Measurements from ENCODE around the gene SEMA3F.

Gene SEMA3F

DNA sequence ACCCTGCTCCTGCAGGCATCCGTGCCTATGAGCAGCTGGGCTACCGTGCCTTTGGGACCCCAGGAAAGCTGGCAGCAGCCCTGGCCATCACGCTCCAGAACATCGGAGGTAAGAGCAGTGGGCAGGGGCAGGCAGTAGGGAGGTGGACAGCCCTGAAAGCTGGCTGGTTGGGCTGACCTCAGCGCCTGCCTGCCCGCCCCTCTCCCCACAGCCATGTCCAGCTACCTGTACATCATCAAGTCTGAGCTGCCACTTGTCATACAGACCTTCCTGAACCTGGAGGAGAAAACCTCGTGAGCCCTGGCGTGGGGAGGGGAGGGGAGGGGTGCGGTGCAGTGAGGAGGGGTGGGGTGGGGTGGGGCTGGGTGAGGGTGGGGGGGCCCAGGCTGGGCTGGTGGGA, 60.4 kb downstream of the SEMA3F start:
- TF ChIP-seq, protein P1, sequence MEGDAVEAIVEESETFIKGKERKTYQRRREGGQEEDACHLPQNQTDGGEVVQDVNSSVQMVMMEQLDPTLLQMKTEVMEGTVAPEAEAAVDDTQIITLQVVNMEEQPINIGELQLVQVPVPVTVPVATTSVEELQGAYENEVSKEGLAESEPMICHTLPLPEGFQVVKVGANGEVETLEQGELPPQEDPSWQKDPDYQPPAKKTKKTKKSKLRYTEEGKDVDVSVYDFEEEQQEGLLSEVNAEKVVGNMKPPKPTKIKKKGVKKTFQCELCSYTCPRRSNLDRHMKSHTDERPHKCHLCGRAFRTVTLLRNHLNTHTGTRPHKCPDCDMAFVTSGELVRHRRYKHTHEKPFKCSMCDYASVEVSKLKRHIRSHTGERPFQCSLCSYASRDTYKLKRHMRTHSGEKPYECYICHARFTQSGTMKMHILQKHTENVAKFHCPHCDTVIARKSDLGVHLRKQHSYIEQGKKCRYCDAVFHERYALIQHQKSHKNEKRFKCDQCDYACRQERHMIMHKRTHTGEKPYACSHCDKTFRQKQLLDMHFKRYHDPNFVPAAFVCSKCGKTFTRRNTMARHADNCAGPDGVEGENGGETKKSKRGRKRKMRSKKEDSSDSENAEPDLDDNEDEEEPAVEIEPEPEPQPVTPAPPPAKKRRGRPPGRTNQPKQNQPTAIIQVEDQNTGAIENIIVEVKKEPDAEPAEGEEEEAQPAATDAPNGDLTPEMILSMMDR (IDR thresholded peaks at IDR 0.05; ENCODE audit: insufficient read depth, low read depth, low read length, missing control alignments), result no peak
- no peak for DNase-seq (ENCODE audit: low read depth)
- H3K4me3 ChIP-seq (ENCODE audit: low read length), result no peak overlapping the region

DNA sequence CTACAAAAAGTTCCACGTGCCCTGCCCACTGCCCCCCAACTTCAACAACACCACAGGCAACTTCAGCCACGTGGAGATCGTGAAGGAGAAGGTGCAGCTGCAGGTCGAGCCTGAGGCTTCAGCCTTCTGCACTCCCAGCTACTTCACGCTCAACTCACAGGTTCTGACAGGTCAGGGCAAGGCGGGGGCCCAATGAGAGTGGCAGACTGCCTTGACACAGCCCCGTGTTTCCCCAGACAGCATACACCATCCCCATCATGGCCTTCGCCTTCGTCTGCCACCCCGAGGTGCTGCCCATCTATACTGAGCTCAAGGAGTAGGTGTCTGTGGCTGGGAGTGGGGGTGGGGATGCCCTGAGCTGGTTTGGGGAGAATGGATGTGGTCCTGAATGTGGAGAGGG, 62.6 kb downstream of the SEMA3F start:
- DNase-seq (ENCODE audit: low read depth), result peak; percentile 68
- no peak overlapping the region for H3K4me3 ChIP-seq (ENCODE audit: low read length)
- TF ChIP-seq, protein P1 (IDR thresholded peaks at IDR 0.05; ENCODE audit: insufficient read depth, low read depth, low read length, missing control alignments), result no peak

DNA sequence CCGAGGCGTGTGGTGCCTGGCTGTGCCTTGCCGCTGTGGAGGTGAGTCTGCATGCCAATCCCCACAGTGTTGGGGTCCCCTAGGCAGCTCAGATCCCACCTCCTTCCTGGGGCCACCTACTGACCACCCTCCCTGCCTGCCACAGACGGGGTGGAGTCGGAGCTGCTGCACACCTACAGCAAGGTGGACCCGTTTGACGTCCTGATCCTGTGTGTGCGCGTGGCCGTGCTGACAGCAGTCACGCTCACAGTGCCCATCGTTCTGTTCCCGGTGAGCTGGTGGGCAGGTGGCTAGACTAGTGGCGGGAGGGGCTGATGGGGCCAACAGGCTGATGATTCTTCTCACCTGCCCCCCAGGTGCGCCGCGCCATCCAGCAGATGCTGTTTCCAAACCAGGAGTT, 63.3 kb downstream of the SEMA3F start:
- TF ChIP-seq, protein P1 (IDR thresholded peaks at IDR 0.05; ENCODE audit: insufficient read depth, low read depth, low read length, missing control alignments), result no peak
- H3K4me3 ChIP-seq (ENCODE audit: low read length), result no peak overlapping the region

DNA sequence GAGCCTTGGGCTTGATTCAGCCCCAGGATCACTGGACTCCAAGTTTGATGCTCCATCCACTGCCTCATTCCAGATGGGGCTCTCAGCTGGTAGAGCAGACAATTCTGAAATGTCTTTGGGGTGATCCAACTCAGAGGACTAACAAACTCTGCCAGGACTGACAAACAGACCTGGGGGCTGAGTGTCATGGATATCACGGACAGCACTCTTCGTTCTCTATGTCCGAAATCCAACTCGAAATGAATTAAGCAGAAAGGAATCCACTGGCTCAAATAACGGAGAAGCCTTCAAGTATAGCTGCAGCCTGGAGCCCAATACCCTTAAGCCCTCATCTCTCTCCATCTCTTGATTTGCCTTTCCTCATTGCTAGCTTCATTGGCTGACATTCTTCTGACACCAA, 64.2 kb downstream of the SEMA3F start:
- TF ChIP-seq, protein P1 (IDR thresholded peaks at IDR 0.05; ENCODE audit: insufficient read depth, low read depth, low read length, missing control alignments), result no peak
- H3K4me3 ChIP-seq (ENCODE audit: low read length), result no peak overlapping the region
- no peak for DNase-seq (ENCODE audit: low read depth)

More for the DNA sequence above, 63.3 kb downstream of the SEMA3F start:
- DNase-seq (ENCODE audit: low read depth), result no peak

DNA sequence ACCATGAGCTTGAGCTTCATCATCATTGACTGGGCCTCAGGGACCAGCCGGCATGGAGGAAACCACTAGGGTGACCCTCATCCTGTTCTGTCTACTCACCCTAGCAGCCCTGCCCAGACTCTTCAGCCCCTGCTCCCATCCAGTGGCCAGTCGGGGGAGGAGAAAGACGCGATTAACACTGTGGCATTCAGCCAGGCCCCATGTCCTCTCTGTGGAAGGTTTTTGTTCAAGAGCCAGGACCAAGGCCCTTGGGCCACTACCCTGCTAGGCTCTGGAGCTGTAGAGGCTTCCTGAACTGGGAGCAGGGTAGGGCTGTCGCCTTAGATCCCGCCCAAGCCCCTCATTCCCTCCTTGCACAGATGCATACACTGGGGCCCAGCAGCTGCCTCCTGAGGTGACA, 65.0 kb downstream of the SEMA3F start:
- no peak overlapping the region for H3K4me3 ChIP-seq (ENCODE audit: low read length)
- TF ChIP-seq, protein P1 (IDR thresholded peaks at IDR 0.05; ENCODE audit: insufficient read depth, low read depth, low read length, missing control alignments), result no peak
- DNase-seq (ENCODE audit: low read depth), result no peak

DNA sequence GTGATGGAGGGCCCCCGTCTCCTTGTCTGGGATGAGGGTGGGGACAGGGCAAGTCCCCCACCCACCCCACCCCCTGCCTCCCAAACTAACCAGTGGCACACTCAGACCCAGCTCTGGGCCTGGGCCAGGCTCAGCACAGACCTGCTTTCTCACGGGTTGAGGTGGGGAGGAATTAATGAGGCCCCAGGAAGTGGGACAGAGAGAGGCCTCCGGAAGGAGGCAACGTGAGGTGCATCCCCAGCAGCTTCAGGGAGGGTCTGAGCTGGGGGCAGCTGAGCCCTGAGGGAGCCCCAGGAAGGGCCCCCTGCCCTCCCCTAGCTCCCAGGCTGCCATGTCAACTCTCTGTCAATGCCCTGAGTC, 65.9 kb downstream of the SEMA3F start:
- DNase-seq (ENCODE audit: low read depth), result no peak
- H3K4me3 ChIP-seq (ENCODE audit: low read length), result no peak overlapping the region
- TF ChIP-seq, protein P1 (IDR thresholded peaks at IDR 0.05; ENCODE audit: insufficient read depth, low read depth, low read length, missing control alignments), result no peak

DNA sequence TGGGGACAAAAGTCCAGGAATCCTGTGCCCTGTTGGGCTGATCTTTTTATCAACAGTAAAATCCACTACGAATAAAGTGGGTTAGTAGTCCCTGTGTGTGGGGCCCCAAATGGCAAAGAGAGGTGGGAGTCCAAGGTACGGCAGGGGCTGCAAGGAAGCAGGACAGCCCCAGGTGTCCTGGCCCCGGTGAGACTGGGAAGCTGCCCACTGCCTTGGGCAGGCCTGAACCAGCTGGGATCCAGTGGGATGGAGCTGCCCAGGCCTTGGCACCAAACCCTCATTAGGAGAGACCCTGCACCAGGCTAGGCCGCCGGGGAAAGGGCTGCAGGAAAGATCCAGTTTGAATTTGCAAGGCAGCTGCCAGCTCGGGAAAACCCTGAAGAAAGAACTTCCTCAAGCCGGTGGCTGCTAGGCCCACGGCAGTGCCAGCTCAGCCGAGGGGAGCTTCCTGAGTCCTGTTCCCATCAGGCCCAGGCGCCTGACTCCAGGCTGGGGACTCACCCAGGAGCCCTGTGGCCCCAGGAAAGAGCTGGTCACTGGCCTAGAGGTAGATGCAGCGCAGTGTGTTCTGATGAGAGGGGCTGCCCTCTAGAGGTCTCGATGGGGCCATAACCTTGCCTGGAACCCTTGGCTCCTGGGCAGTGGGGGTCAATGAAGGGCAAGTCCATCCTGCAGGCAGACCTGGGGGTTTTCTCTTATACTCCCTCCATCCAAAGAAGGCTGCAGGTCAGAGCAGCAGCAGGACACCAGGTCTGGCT, 66.5 kb downstream of the SEMA3F start:
- TF ChIP-seq, protein P1 (IDR thresholded peaks at IDR 0.05; ENCODE audit: insufficient read depth, low read depth, low read length, missing control alignments), result no peak
- no peak overlapping the region for H3K4me3 ChIP-seq (ENCODE audit: low read length)
- DNase-seq (ENCODE audit: low read depth), result no peak

Measured in epithelial cell of esophagus (primary cell).